Endothelial cell of umbilical vein (primary cell): Measurements from ENCODE around the gene HSF2BP. TPM values are rescaled to one million over a fixed set of nuclear protein-coding genes. Genes with fewer than 3 reads are reported as not detected.
"Not testable (repeated sequence)": the region's sequence is repeated elsewhere in the genome, so short reads cannot be mapped to it uniquely, and the experiment has no call there.

Experiments used
- BruUV-seq: library from RNA; stranded (reverse); fragments of 400-500 nt; replicated peaks from 2 replicates; lab custom pipeline; 2021; lab: Mats Ljungman, UMichigan
- CTCF ChIA-PET: fragments of 300-600, 350-600 bp; sonication (Branson Sonifier 250); formaldehyde crosslinking; loops from one replicate; lab custom pipeline; 2021; ENCODE audit warnings: antibody characterized with exemption, inconsistent platforms; lab: Charles Lee
- POLR2A ChIA-PET: fragments of 300-600, 350-600 bp; sonication (Branson Sonifier 250); formaldehyde crosslinking; loops from one replicate; lab custom pipeline; 2021; ENCODE audit warnings: antibody characterized with exemption, inconsistent platforms; lab: Charles Lee
- DNase-seq: peaks from one replicate; pipeline ENCODE4 v3.0.0-alpha.2; 2011; ENCODE audit warnings: low read depth, low spot score
- FAIRE-seq: peaks from 2 replicates; lab custom pipeline; 2011; peaks lifted over from hg19 to GRCh38; lab: Jason Lieb, UNC
- H2AFZ ChIP-seq: 2 replicates; pipeline ENCODE4 v1.6.0; 2012; ENCODE audit warnings: low read depth, low read length, control low read depth, inconsistent platforms
- H3K27ac ChIP-seq: 2 replicates; pipeline ENCODE4 v1.5.1; 2011; ENCODE audit warnings: low read depth, mild to moderate bottlenecking, control low read depth, low read length, moderate library complexity; ENCODE audit not compliant: insufficient read depth
- H3K27me3 ChIP-seq, 2 experiments: 2 replicates each; pipeline versions ENCODE4 v1.6.0 to v1.6.1; 2011; ENCODE audit warnings: low read length in 2 of 2, mixed read lengths in 1 of 2; ENCODE audit not compliant: control insufficient read depth in 2 of 2, insufficient read depth in 2 of 2
- H3K36me3 ChIP-seq, 2 experiments: 2 replicates in 1 of 2; 3 replicates in 1 of 2; pipeline ENCODE4 v1.5.1; 2011; ENCODE audit warnings: low read length in 2 of 2, mild to moderate bottlenecking in 1 of 2, moderate library complexity in 1 of 2; ENCODE audit not compliant: control insufficient read depth in 2 of 2, insufficient read depth in 2 of 2; ENCODE audit errors: extremely low read depth in 1 of 2
- H3K4me1 ChIP-seq: 3 replicates; pipeline ENCODE4 v1.5.1; 2011; ENCODE audit warnings: mild to moderate bottlenecking, low read length; ENCODE audit not compliant: control insufficient read depth, insufficient read depth; ENCODE audit errors: extremely low read depth
- H3K4me2 ChIP-seq: 2 replicates; pipeline ENCODE4 v1.6.1; 2011; ENCODE audit warnings: low read length, control low read depth, mixed read lengths; ENCODE audit not compliant: insufficient read depth
- H3K4me3 ChIP-seq, 3 experiments: fragments of 200-600 bp in 1 of 3; sonication (generic), shearing (Covaris generic) in 1 of 3; replicated peaks in 1 of 3; 2 replicates each; pipeline ENCODE4 v1.5.1; 2011 to 2016; ENCODE audit warnings: control low read depth in 3 of 3, low read length in 3 of 3, mild to moderate bottlenecking in 2 of 3, inconsistent platforms in 1 of 3, low read depth in 1 of 3, moderate library complexity in 1 of 3; ENCODE audit not compliant: insufficient read depth in 1 of 3
- H3K79me2 ChIP-seq: 2 replicates; pipeline ENCODE4 v1.6.0; 2012; ENCODE audit warnings: low read length, inconsistent platforms; ENCODE audit not compliant: control insufficient read depth, insufficient read depth
- H3K9ac ChIP-seq: replicated peaks from 2 replicates; pipeline ENCODE3; 2011; ENCODE audit warnings: low read length, control low read depth; ENCODE audit not compliant: insufficient read depth; ENCODE audit errors: extremely low read depth
- H3K9me1 ChIP-seq: replicated peaks from 3 replicates; pipeline ENCODE4 v1.6.0; 2011; ENCODE audit warnings: mild to moderate bottlenecking, low read length; ENCODE audit not compliant: control insufficient read depth, insufficient read depth; ENCODE audit errors: extremely low read depth
- H3K9me3 ChIP-seq: replicated peaks from 2 replicates; pipeline ENCODE4 v1.5.1; 2012; ENCODE audit warnings: low read length, inconsistent platforms; ENCODE audit not compliant: control insufficient read depth, insufficient read depth
- H4K20me1 ChIP-seq: replicated peaks from 2 replicates; pipeline ENCODE3; 2011; ENCODE audit warnings: mild to moderate bottlenecking, low read length; ENCODE audit not compliant: control insufficient read depth, insufficient read depth; ENCODE audit errors: extremely low read depth
- EZH2 ChIP-seq: IDR thresholded peaks from 2 replicates; pipeline ENCODE4 v1.6.1; 2012; ENCODE audit warnings: borderline replicate concordance, low read depth, mild to moderate bottlenecking, moderate library complexity, low read length, inconsistent platforms; ENCODE audit not compliant: severe bottlenecking
- FOS ChIP-seq: IDR thresholded peaks from 2 replicates; pipeline ENCODE4 v1.6.1; 2011; ENCODE audit warnings: mild to moderate bottlenecking, low read length, moderate library complexity, borderline replicate concordance; ENCODE audit not compliant: insufficient read depth
- GATA2 ChIP-seq: IDR thresholded peaks from 2 replicates; pipeline ENCODE4 v1.7.0; 2011; ENCODE audit warnings: low read depth, mild to moderate bottlenecking, moderate library complexity, mixed read lengths, low read length; ENCODE audit not compliant: insufficient read length, insufficient read depth
- JUN ChIP-seq: IDR thresholded peaks from 2 replicates; pipeline ENCODE4 v1.6.1; 2011; ENCODE audit warnings: borderline replicate concordance, low read depth; ENCODE audit not compliant: insufficient read length, insufficient read depth
- MYC ChIP-seq: IDR thresholded peaks from one replicate; pipeline ENCODE4 v1.6.1; 2011; ENCODE audit warnings: mild to moderate bottlenecking, low read depth, low read length
- POLR2A ChIP-seq: IDR thresholded peaks from 2 replicates; pipeline ENCODE4 v1.6.1; 2012; ENCODE audit warnings: low read depth, mild to moderate bottlenecking, control low read depth, low read length
- POLR2AphosphoS5 ChIP-seq: IDR thresholded peaks from 2 replicates; pipeline ENCODE4 v1.6.1; 2012; ENCODE audit warnings: low read depth, mild to moderate bottlenecking, control low read depth, low read length, moderate library complexity; ENCODE audit not compliant: insufficient read depth
- dilution Hi-C: fragments of 300-500 bp; cut with MboI; formaldehyde crosslinking; loops from one replicate; pipeline ENCODE4 v1.15.0; 2019; ENCODE audit warnings: low sequenced_read_pairs; ENCODE audit not compliant: extremely low pct_ligation_motif_present
- intact Hi-C: fragments of 100-400 bp; cut with micrococcal nuclease; formaldehyde crosslinking; loops from one replicate; pipeline ENCODE4 v1.10.0; 2022
- polyA plus RNA-seq, 4 experiments: library from polyadenylated mRNA; depleted of rRNA in 3 of 4; stranded (reverse) in 3 of 4; unstranded in 1 of 4; fragments of >200 nt; gene quantifications; 2 replicates each; pipeline versions ENCODE4 v1.2.1 to v1.2.3, GENCODE V29; 2011 to 2012; ENCODE audit warnings: missing spikeins in 1 of 4
- total RNA-seq: library from RNA; stranded (reverse); gene quantifications from 2 replicates; pipeline ENCODE4 v1.2.3, GENCODE V29; 2021
- TF ChIP-seq, protein P1 (sequence below), 2 donors: IDR thresholded peaks; 1 replicate in 1 of 2; 2 replicates in 1 of 2; pipeline ENCODE4 v1.5.1; 2011; ENCODE audit warnings: low read length in 2 of 2, mild to moderate bottlenecking in 2 of 2, moderate library complexity in 2 of 2, control low read depth in 1 of 2, inconsistent platforms in 1 of 2, low read depth in 1 of 2; ENCODE audit not compliant: insufficient read depth in 1 of 2; ENCODE audit errors: extremely low read depth in 1 of 2
- TF ChIP-seq, protein P2 (sequence below): IDR thresholded peaks from 2 replicates; pipeline ENCODE4 v1.6.1; 2011; ENCODE audit not compliant: insufficient read depth, insufficient read length

Gene HSF2BP
- total and polyA plus RNA-seq, 2 donors (not counting 3 experiments of a cell fraction or from before 2014, with no cell fraction given) = 0.41 to 0.55 TPM

DNA sequence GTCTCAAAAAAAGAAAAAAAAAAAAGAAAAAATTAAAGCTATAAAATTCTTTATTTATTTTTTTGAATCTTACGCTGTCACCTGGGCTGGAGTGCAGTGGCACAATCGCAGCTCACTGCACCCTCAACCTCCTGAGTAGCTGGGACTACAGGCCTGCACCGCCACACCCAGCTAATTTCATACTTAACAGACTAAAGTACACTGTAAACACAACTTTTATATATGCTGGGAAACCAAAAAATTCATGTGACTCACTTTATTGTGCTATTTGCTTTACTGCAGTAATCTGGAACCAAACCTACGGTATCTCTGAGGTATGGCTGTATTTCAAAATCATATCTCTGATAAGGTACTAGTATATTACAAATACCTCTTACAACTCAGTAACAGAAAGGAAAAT is 40.3 kb downstream of the HSF2BP start:
- Histone ChIP-seq H3K27me3 (peaks cover 0 to 6% of the 10 kb centered on the region in 2 experiments), H2AFZ (no peak overlapping the region), H3K4me1 (no peaks in the 10 kb centered on the region), H4K20me1 (no peaks in the 10 kb centered on the region), H3K4me2 (no peak overlapping the region), H3K4me3 (no peak overlapping the region), H3K9ac (no peak overlapping the region), H3K9me1 (no peaks in the 10 kb centered on the region), H3K79me2 (no peaks in the 10 kb centered on the region), H3K9me3 (no peaks in the 10 kb centered on the region), H3K27ac (no peak overlapping the region), H3K36me3 (no peaks in the 10 kb centered on the region)
- intact Hi-C loops = no loop called here
- no peak for FAIRE-seq
- no TSS peak for BruUV-seq
- ChIA-PET POLR2A (no interaction called here), CTCF (no interaction called here)
- TF ChIP-seq EZH2 (no peak), POLR2AphosphoS5 (no peak), POLR2A (no peak), JUN (no peak), GATA2 (no peak), MYC (no peak), FOS (no peak)
- TF ChIP-seq, protein P1, sequence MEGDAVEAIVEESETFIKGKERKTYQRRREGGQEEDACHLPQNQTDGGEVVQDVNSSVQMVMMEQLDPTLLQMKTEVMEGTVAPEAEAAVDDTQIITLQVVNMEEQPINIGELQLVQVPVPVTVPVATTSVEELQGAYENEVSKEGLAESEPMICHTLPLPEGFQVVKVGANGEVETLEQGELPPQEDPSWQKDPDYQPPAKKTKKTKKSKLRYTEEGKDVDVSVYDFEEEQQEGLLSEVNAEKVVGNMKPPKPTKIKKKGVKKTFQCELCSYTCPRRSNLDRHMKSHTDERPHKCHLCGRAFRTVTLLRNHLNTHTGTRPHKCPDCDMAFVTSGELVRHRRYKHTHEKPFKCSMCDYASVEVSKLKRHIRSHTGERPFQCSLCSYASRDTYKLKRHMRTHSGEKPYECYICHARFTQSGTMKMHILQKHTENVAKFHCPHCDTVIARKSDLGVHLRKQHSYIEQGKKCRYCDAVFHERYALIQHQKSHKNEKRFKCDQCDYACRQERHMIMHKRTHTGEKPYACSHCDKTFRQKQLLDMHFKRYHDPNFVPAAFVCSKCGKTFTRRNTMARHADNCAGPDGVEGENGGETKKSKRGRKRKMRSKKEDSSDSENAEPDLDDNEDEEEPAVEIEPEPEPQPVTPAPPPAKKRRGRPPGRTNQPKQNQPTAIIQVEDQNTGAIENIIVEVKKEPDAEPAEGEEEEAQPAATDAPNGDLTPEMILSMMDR (IDR thresholded peaks at IDR 0.05; ENCODE audit: extremely low read depth in 1 of 2, insufficient read depth in 1 of 2, low read depth in 1 of 2, low read length in 2 of 2) = no peak
- TF ChIP-seq, protein P2, sequence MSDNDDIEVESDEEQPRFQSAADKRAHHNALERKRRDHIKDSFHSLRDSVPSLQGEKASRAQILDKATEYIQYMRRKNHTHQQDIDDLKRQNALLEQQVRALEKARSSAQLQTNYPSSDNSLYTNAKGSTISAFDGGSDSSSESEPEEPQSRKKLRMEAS = no peak
- no peak for DNase-seq
- dilution Hi-C loops = no loop called here

DNA sequence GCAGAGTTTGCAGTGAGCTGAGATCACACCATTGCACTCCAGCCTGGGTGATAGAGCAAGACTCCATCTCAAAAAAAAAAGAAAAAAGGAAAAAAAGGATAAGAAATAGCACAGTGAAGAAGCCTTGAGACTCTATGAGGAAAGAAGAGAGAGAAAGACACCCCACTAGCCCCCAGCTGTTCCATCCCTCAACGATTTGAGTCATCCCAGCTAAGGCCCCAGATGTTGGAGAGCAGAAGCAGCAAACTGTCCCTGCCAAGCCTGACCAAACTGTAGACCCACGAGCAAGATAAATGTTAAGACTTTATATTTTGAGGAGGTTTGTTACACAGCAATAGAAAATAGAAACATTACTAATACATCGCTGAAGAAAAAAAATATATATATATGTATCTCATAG is 42.4 kb downstream of the HSF2BP start:
- H3K9me1 ChIP-seq, H3K79me2 ChIP-seq, CTCF ChIA-PET, BruUV-seq, intact Hi-C loops, H3K4me2 ChIP-seq, H4K20me1 ChIP-seq, H2AFZ ChIP-seq, H3K9ac ChIP-seq, H3K27ac ChIP-seq, H3K4me1 ChIP-seq, H3K9me3 ChIP-seq, H3K36me3 ChIP-seq, H3K4me3 ChIP-seq, dilution Hi-C loops, POLR2A ChIA-PET, FAIRE-seq, DNase-seq, H3K27me3 ChIP-seq: not testable (repeated sequence)
